Peyer's patch (tissue), 4 donors: ENCODE measurements around the gene POU2F3.

ENCODE experiments used
- CTCF ChIP-seq, 6 experiments: fragments of 450-650 bp in 4 of 6; fragments of 200-600 bp in 2 of 6; sonication (generic) in 1 of 6; IDR thresholded peaks; one replicate each; pipeline ENCODE4 v1.5.1; 2017 to 2019; ENCODE audit warnings: antibody characterized with exemption in 6 of 6, mild to moderate bottlenecking in 3 of 6, moderate library complexity in 1 of 6
- POLR2A ChIP-seq, 2 donors: fragments of 450-650 bp; IDR thresholded peaks; one replicate each; pipeline ENCODE4 v1.5.1; 2017; ENCODE audit warnings: antibody characterized with exemption in 2 of 2, mild to moderate bottlenecking in 2 of 2, moderate library complexity in 2 of 2

DNA sequence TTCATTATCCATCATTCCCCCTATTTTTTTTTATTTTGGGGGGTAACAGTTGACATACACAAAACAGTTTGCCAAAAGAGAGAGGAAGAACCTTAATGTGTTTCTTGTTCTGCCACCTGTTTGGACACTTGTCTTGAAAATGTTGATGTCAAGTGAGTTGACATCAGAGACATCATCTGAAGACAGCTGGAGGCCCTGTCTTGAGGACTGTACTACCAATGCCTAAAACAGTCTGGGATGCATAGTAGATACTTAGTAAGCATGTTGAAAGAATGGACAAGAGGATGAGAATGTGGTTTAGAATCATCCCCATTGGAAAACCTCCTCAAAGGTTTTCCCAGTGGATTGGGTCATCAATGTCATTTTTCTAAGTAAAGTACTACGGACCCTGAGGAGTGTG, 93.9 kb downstream of the POU2F3 start:
- TF ChIP-seq CTCF (IDR thresholded peaks at IDR 0.05) (no peak), POLR2A (IDR thresholded peaks at IDR 0.05) (no peak)
